SK-N-DZ (cell line): ENCODE results near the gene MZF1.

Experiments used
- DNase-seq: peaks from one replicate; pipeline ENCODE4 v3.0.0-alpha.2; 2015; ENCODE audit warnings: low spot score

Gene MZF1

GRCh38 chr19:58556622-58557220 lies 16.4 kb downstream of the MZF1 start:
- DNase-seq = no peak

- DNase-seq = no peak
Measured at GRCh38 chr19:58555920-58556621, 17.1 kb downstream of the MZF1 start.

GRCh38 chr19:58555369-58555885 lies 17.7 kb downstream of the MZF1 start:
- DNase-seq = no peak

GRCh38 chr19:58554494-58555368 lies 18.4 kb downstream of the MZF1 start, which contains the start of gene CHMP2A:
TSS of gene CHMP2A (minus strand) at chr19:58555105. CDS start at chr19:58554212, 893 bp downstream.
- peak; percentile 92 for DNase-seq

- DNase-seq = no peak
Measured at GRCh38 chr19:58553799-58554493, 19.2 kb downstream of the MZF1 start.

- no peak for DNase-seq
Measured at GRCh38 chr19:58552655-58553054, 20.5 kb downstream of the MZF1 start.

GRCh38 chr19:58551577-58552471 lies 21.3 kb downstream of the MZF1 start:
- DNase-seq = no peak

- no peak for DNase-seq
Measured at GRCh38 chr19:58551123-58551497, 22.0 kb downstream of the MZF1 start.

- DNase-seq = no peak
Measured at GRCh38 chr19:58550362-58551122, 22.6 kb downstream of the MZF1 start.

GRCh38 chr19:58549664-58550361 lies 23.3 kb downstream of the MZF1 start:
- DNase-seq = no peak

- no peak for DNase-seq
Measured at GRCh38 chr19:58548859-58549663, 24.1 kb downstream of the MZF1 start.

GRCh38 chr19:58547323-58548312 lies 25.5 kb downstream of the MZF1 start:
- DNase-seq = no peak

- no peak for DNase-seq
Measured at GRCh38 chr19:58546019-58546530, 27.1 kb downstream of the MZF1 start.

GRCh38 chr19:58545286-58546018 lies 27.7 kb downstream of the MZF1 start:
- no peak for DNase-seq

- no peak for DNase-seq
Measured at GRCh38 chr19:58544591-58545285, 28.4 kb downstream of the MZF1 start.
